Measurements from ENCODE around the gene CLECL1.

DNA sequence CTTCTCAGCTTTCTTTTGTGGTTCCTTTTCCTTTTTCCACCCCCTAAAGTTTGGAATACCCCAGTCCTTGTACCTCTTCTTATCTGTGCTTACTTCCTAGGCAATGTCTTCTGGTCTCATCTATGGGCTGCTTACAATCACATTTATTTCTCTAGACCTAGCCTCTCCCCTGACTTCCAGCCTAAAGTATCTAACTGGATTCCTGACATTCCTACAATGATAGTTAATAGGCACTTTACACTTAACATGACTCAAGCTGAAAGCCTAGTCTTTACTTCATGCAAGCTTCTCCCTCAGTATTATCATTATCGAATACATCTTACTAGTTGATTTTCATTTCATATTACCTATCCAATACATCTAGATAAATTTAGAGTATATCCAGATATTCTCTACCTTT, 21.2 kb downstream of the CLECL1 start:
- TF ChIP-seq, protein P1, sequence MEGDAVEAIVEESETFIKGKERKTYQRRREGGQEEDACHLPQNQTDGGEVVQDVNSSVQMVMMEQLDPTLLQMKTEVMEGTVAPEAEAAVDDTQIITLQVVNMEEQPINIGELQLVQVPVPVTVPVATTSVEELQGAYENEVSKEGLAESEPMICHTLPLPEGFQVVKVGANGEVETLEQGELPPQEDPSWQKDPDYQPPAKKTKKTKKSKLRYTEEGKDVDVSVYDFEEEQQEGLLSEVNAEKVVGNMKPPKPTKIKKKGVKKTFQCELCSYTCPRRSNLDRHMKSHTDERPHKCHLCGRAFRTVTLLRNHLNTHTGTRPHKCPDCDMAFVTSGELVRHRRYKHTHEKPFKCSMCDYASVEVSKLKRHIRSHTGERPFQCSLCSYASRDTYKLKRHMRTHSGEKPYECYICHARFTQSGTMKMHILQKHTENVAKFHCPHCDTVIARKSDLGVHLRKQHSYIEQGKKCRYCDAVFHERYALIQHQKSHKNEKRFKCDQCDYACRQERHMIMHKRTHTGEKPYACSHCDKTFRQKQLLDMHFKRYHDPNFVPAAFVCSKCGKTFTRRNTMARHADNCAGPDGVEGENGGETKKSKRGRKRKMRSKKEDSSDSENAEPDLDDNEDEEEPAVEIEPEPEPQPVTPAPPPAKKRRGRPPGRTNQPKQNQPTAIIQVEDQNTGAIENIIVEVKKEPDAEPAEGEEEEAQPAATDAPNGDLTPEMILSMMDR (IDR thresholded peaks at IDR 0.05; ENCODE audit: extremely low read depth in 1 of 2, insufficient read depth in 1 of 2, low read depth in 1 of 2, low read length in 2 of 2): no peak
- no peak for TF ChIP-seq MYC (IDR thresholded peaks at IDR 0.05; ENCODE audit: low read depth, low read length)
- no peak for TF ChIP-seq EZH2 (IDR thresholded peaks at IDR 0.05; ENCODE audit: borderline replicate concordance, low read depth, low read length, severe bottlenecking)
- TF ChIP-seq POLR2AphosphoS5 (IDR thresholded peaks at IDR 0.05; ENCODE audit: insufficient read depth, low read depth, low read length): no peak
